RWPE1 (cell line): Measurements from ENCODE around the gene MUC5AC.
"Not testable (repeated sequence)": the region's sequence is repeated elsewhere in the genome, so short reads cannot be mapped to it uniquely, and the experiment has no call there.

ENCODE experiments used
- CTCF ChIA-PET: fragments of 350-600 bp; sonication (Branson Sonifier 250); formaldehyde crosslinking; extraction: SDS; loops from one replicate; lab custom pipeline; 2021; lab: Yijun Ruan, JAX
- POLR2A ChIA-PET: fragments of 400-600 bp; formaldehyde crosslinking; extraction: SDS; loops from one replicate; lab custom pipeline; 2020; ENCODE audit warnings: antibody characterized with exemption; ENCODE audit not compliant: low non-redundant PET; lab: Yijun Ruan, JAX
- DNase-seq: peaks from one replicate; pipeline ENCODE4 v3.0.0; 2012; ENCODE audit warnings: low spot score
- H3K27ac ChIP-seq: fragments of 450-650 bp; 2 replicates; pipeline ENCODE4 v1.5.1; 2017
- CTCF ChIP-seq: fragments of 450-650 bp; conservative IDR thresholded peaks from 2 replicates; pipeline ENCODE4 v1.5.1; 2017; ENCODE audit warnings: low read depth, mild to moderate bottlenecking

Gene MUC5AC

GRCh38 chr11:1112351-1113191, 45.2 kb upstream of the MUC5AC start:
- H3K27ac ChIP-seq: no peak overlapping the region
- ChIA-PET POLR2A (no interaction called here), CTCF (no interaction called here)
- no peak for DNase-seq
- no peak for TF ChIP-seq CTCF

GRCh38 chr11:1113405-1114201, 44.1 kb upstream of the MUC5AC start:
- CTCF ChIA-PET: interaction anchor here (0.6 to 0.9 kb wide), 4 partner anchors 25 to 433 kb away, joined by 3 read pairs; no protein-coding TSS in a partner anchor
- no peak for TF ChIP-seq CTCF
- H3K27ac ChIP-seq: no peak overlapping the region
- DNase-seq: no peak
- POLR2A ChIA-PET: no interaction called here

GRCh38 chr11:1115292-1115691, 42.5 kb upstream of the MUC5AC start:
- POLR2A ChIA-PET, CTCF ChIA-PET, DNase-seq, H3K27ac ChIP-seq: not testable (repeated sequence)

- H3K27ac ChIP-seq: no peak overlapping the region
- POLR2A ChIA-PET: no interaction called here
- no peak for DNase-seq
- CTCF ChIA-PET: interaction anchor here (0.6 kb wide), 1 partner anchor 22 kb away, joined by 5 read pairs; no protein-coding TSS in a partner anchor
- no peak for TF ChIP-seq CTCF
Observed at GRCh38 chr11:1116104-1116503, 41.6 kb upstream of the MUC5AC start.

- POLR2A ChIA-PET: no interaction called here
- no peak for TF ChIP-seq CTCF
- CTCF ChIA-PET: interaction anchor here (0.6 kb wide), 1 partner anchor 21 kb away, joined by 5 read pairs; no protein-coding TSS in a partner anchor
- no peak overlapping the region for H3K27ac ChIP-seq
- no peak for DNase-seq
Observed at GRCh38 chr11:1116666-1117390, 40.9 kb upstream of the MUC5AC start.

- no peak for DNase-seq
- TF ChIP-seq CTCF: no peak
- H3K27ac ChIP-seq: no peak overlapping the region
- ChIA-PET CTCF (interaction anchor here (0.7 kb wide), 1 partner anchor 49 kb away, joined by 4 read pairs; no protein-coding TSS in a partner anchor), POLR2A (no interaction called here)
Observed at GRCh38 chr11:1117992-1118391, 39.8 kb upstream of the MUC5AC start.
